HepG2 (cell line): ENCODE data around the gene DPH2. TPM values are rescaled to one million over a fixed set of nuclear protein-coding genes. Genes with fewer than 3 reads are reported as not detected.
A peak's percentile ranks its signal among the peaks of the same experiment; 100 is the strongest.

Experiments
- ATAC-seq: fragments of 200-7000 bp; cut with Tn5 transposase; 3 replicates; pipeline ENCODE4 v1.9.1; 2020; ENCODE audit warnings: mild to moderate bottlenecking, moderate library complexity
- BruUV-seq: library from RNA; stranded (reverse); fragments of 400-500 nt; replicated peaks from 2 replicates; lab custom pipeline; 2021; lab: Mats Ljungman, UMichigan
- CTCF ChIA-PET: fragments of 300-600 bp; formaldehyde crosslinking; extraction: SDS; loops from one replicate; lab custom pipeline; 2021; ENCODE audit warnings: low total read pairs, inconsistent platforms, low intra/inter-chr PET ratio; lab: Yijun Ruan, JAX
- POLR2A ChIA-PET: fragments of 350-600 bp; sonication (Branson Sonifier 250); formaldehyde crosslinking; loops from one replicate; lab custom pipeline; 2020; ENCODE audit warnings: antibody characterized with exemption, inconsistent platforms; lab: Yijun Ruan, JAX
- DNase-seq: peaks from one replicate; pipeline ENCODE4 v3.0.0-alpha.2; 2015; ENCODE audit warnings: low spot score
- FAIRE-seq: peaks from 3 replicates; lab custom pipeline; 2011; peaks lifted over from hg19 to GRCh38; lab: Jason Lieb, UNC
- H2AFZ ChIP-seq: one replicate; pipeline ENCODE4 v1.6.1; 2011; ENCODE audit warnings: low read length, inconsistent platforms
- H3K27ac ChIP-seq: fragments of 300-600 bp; 3 replicates; pipeline ENCODE4 v1.8.0; 2011; ENCODE audit warnings: mixed run types, mild to moderate bottlenecking, mixed read lengths, low read length, inconsistent platforms; ENCODE audit not compliant: insufficient read depth; ENCODE audit errors: extremely low read length
- H3K27me3 ChIP-seq, 2 experiments: fragments of 200-600 bp in 1 of 2; 2 replicates in 1 of 2; 3 replicates in 1 of 2; pipeline versions ENCODE4 v1.6.0 to v1.8.0; 2011; ENCODE audit warnings: low read length in 2 of 2, mild to moderate bottlenecking in 2 of 2, moderate library complexity in 2 of 2, inconsistent platforms in 1 of 2; ENCODE audit not compliant: insufficient read depth in 2 of 2, control insufficient read depth in 1 of 2
- H3K36me3 ChIP-seq, 2 experiments: fragments of 200-600 bp in 1 of 2; replicated peaks in 1 of 2; 2 replicates in 1 of 2; 3 replicates in 1 of 2; pipeline versions ENCODE4 v1.5.1 to v1.8.0; 2011; ENCODE audit warnings: low read length in 2 of 2, inconsistent platforms in 1 of 2; ENCODE audit not compliant: insufficient read depth in 2 of 2, control insufficient read depth in 1 of 2
- H3K4me1 ChIP-seq: 2 replicates; pipeline ENCODE4 v1.5.1; 2012; ENCODE audit warnings: low read length, inconsistent platforms; ENCODE audit not compliant: insufficient read depth
- H3K4me2 ChIP-seq: 2 replicates; pipeline ENCODE4 v1.6.0; 2011; ENCODE audit warnings: low read depth, low read length, inconsistent platforms
- H3K4me3 ChIP-seq, 3 experiments: fragments of 200-600 bp in 1 of 3; sonication (generic), shearing (Covaris generic) in 1 of 3; replicated peaks in 1 of 3; 2 replicates each; pipeline ENCODE4 v1.5.1; 2011 to 2016; ENCODE audit warnings: low read length in 3 of 3, inconsistent platforms in 2 of 3, low read depth in 2 of 3, mild to moderate bottlenecking in 2 of 3, control low read depth in 1 of 3, mixed read lengths in 1 of 3; ENCODE audit not compliant: insufficient read depth in 1 of 3
- H3K79me2 ChIP-seq: one replicate; pipeline ENCODE4 v1.6.1; 2011; ENCODE audit warnings: low read length, inconsistent platforms; ENCODE audit not compliant: insufficient read depth
- H3K9ac ChIP-seq: 2 replicates; pipeline ENCODE4 v1.6.0; 2011; ENCODE audit warnings: mild to moderate bottlenecking, low read depth, low read length, inconsistent platforms; ENCODE audit not compliant: insufficient read depth
- H3K9me3 ChIP-seq: 2 replicates; pipeline ENCODE4 v1.5.1; 2012; ENCODE audit warnings: mild to moderate bottlenecking, low read length
- H4K20me1 ChIP-seq: 2 replicates; pipeline ENCODE4 v1.6.0; 2011; ENCODE audit warnings: inconsistent platforms, mild to moderate bottlenecking, low read length, moderate library complexity; ENCODE audit not compliant: insufficient read depth
- BHLHE40 ChIP-seq: IDR thresholded peaks from 2 replicates; pipeline ENCODE4 v1.6.1; 2011; ENCODE audit warnings: low read length, improper control_type of control experiment
- CBFB ChIP-seq: sonication (generic); formaldehyde crosslinking; IDR thresholded peaks from 2 replicates; pipeline ENCODE4 v1.4.0; 2020; ENCODE audit warnings: missing genetic modification reagents
- HOXA7 ChIP-seq: sonication (generic); formaldehyde crosslinking; IDR thresholded peaks from 2 replicates; pipeline ENCODE4 v1.8.1; 2022; ENCODE audit warnings: mild to moderate bottlenecking, missing genetic modification reagents, moderate library complexity
- POLR2G ChIP-seq: fragments of 200-400 bp; formaldehyde crosslinking; IDR thresholded peaks from 2 replicates; pipeline ENCODE4 v1.6.1; 2018; ENCODE audit warnings: mild to moderate bottlenecking, low read depth, low read length, moderate library complexity
- RBM22 ChIP-seq: fragments of 200-400 bp; formaldehyde crosslinking; optimal IDR thresholded peaks from 2 replicates; pipeline ENCODE3; 2017; ENCODE audit warnings: mild to moderate bottlenecking, low read length, moderate library complexity
- ZGPAT ChIP-seq: IDR thresholded peaks from 2 replicates; pipeline ENCODE4 v1.6.1; 2016; ENCODE audit warnings: mild to moderate bottlenecking
- ZNF12 ChIP-seq: sonication (generic); formaldehyde crosslinking; IDR thresholded peaks from 2 replicates; pipeline ENCODE4 v1.5.0; 2020; ENCODE audit warnings: missing genetic modification reagents
- ZNF18 ChIP-seq: sonication (generic); formaldehyde crosslinking; IDR thresholded peaks from 2 replicates; pipeline ENCODE4 v1.8.0; 2022; ENCODE audit warnings: mild to moderate bottlenecking, missing genetic modification reagents; ENCODE audit not compliant: insufficient replicate concordance
- ZNF224 ChIP-seq: sonication (generic); formaldehyde crosslinking; IDR thresholded peaks from 2 replicates; pipeline ENCODE4 v1.5.0; 2020; ENCODE audit warnings: mild to moderate bottlenecking, missing genetic modification reagents
- ZNF557 ChIP-seq: sonication (generic); formaldehyde crosslinking; IDR thresholded peaks from 2 replicates; pipeline ENCODE4 v1.4.0; 2020; ENCODE audit warnings: missing genetic modification reagents
- ZNF570 ChIP-seq: sonication (generic); formaldehyde crosslinking; IDR thresholded peaks from 2 replicates; pipeline ENCODE4 v1.4.0; 2020; ENCODE audit warnings: mild to moderate bottlenecking, missing genetic modification reagents, borderline replicate concordance
- ZNF773 ChIP-seq: sonication (generic); formaldehyde crosslinking; IDR thresholded peaks from 2 replicates; pipeline ENCODE4 v1.4.0; 2020; ENCODE audit warnings: missing genetic modification reagents, borderline replicate concordance
- ZSCAN30 ChIP-seq: sonication (generic); formaldehyde crosslinking; IDR thresholded peaks from 2 replicates; pipeline ENCODE4 v1.5.0; 2020; ENCODE audit warnings: mild to moderate bottlenecking, missing genetic modification reagents
- WGBS: methylation state at CpG from one replicate; pipeline ENCODE4 v1.1.6; 2017; ENCODE audit warnings: low lambda C conversion rate; 5-methylcytosine and 5-hydroxymethylcytosine counted together
- in situ Hi-C: cut with HindIII; loops from 2 replicates; pipeline ENCODE4 v1.10.0; 2017; ENCODE audit warnings: low pct_unique_long_range_greater_than_20kb; ENCODE audit not compliant: extremely low pct_ligation_motif_present
- intact Hi-C: fragments of 100-400 bp; cut with micrococcal nuclease; formaldehyde crosslinking; loops from one replicate; pipeline ENCODE4 v1.10.0; 2022; ENCODE audit not compliant: unreplicated experiment
- polyA plus RNA-seq, 8 experiments: library from polyadenylated mRNA; depleted of rRNA in 3 of 8; stranded (reverse) in 7 of 8; unstranded in 1 of 8; fragments of >200 nt; fragmentation: Illumina TruSeq in 4 of 8; extraction: Trizol in 4 of 8; gene quantifications; 2 replicates each; pipeline versions ENCODE4 v1.2.1 to v1.2.3, GENCODE V29; 2011 to 2016; ENCODE audit warnings: low read depth in 4 of 8, missing spikeins in 1 of 8, mixed read lengths in 1 of 8; ENCODE audit not compliant: insufficient read depth in 1 of 8
- total RNA-seq, 5 experiments: library from RNA; depleted of rRNA; stranded (reverse); fragments of >200 nt; fragmentation: Illumina TruSeq; extraction: Trizol; gene quantifications; 2 replicates each; pipeline ENCODE4 v1.2.3, GENCODE V29; 2016; ENCODE audit warnings: low read depth in 1 of 5
- TF ChIP-seq, protein P1 (sequence below): sonication (generic); formaldehyde crosslinking; IDR thresholded peaks from 2 replicates; pipeline ENCODE4 v1.5.0; 2020; ENCODE audit warnings: mild to moderate bottlenecking, missing genetic modification reagents, borderline replicate concordance
- TF ChIP-seq, protein P2 (sequence below): sonication (generic); formaldehyde crosslinking; IDR thresholded peaks from 2 replicates; pipeline ENCODE4 v1.8.0; 2023; ENCODE audit warnings: mild to moderate bottlenecking, missing genetic modification reagents

DPH2 gene
- total and polyA plus RNA-seq, 2 of the 13 experiments (the other 11 are each of a cell fraction or from before 2014, with no cell fraction given), result 32.2 to 38.3 TPM

DNA sequence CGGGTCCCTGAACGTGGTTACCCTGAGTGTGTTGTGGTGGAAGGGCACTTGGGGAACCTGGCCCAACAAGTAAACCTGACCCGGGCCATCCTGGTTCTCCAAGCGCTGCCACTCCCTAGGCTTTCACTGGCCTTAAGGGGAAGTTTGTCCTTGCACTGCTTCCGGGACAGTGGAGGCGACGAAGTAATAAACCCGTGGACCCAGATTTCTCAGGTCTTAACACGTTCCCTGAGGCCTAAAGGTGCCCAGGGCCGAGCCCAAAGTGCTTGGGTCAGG lies 21.3 kb downstream of the DPH2 start:
- CTCF ChIA-PET, result no interaction called here
- peaks cover 0 to 1% of the 10 kb centered on the region in 2 experiments; a peak in 1 of 5 replicates for H3K36me3 ChIP-seq
- H3K27me3 ChIP-seq, result no peaks in the 10 kb centered on the region
- H3K27ac ChIP-seq, result peak overlapping the region; percentile 54
- DNase-seq (no peak), ATAC-seq (no peak), FAIRE-seq (no peak)
- POLR2A ChIA-PET, result interaction anchor here (0.8 to 0.9 kb wide), 2 partner anchors 16 to 40 kb away, joined by 3 to 4 read pairs; partner anchors contain the start of genes ATP6V0B and SLC6A9
- H4K20me1 ChIP-seq, result no peaks in the 10 kb centered on the region
- H3K4me1 ChIP-seq, result peaks cover 62% of the 10 kb centered on the region
- H3K79me2 ChIP-seq, result no peaks in the 10 kb centered on the region
- 0% methylated on average over 4 of the region's 10 CpGs for WGBS
- peak overlapping the region; percentile 52 to 77 (median 75) for H3K4me3 ChIP-seq
- no peaks in the 10 kb centered on the region for H3K9me3 ChIP-seq
- intact Hi-C loops, result no loop called here
- no TSS peak for BruUV-seq
- in situ Hi-C loops, result no loop called here
- H2AFZ ChIP-seq, result no peak overlapping the region
- H3K9ac ChIP-seq, result peak overlapping the region; percentile 56
- H3K4me2 ChIP-seq, result peak overlapping the region; percentile 89
- TF ChIP-seq ZNF557 (0 out of 2 replicates have a peak, but pooled peaks have one; percentile 5), ZSCAN30 (peak; percentile 41; the same call in 1 of the 2 replicates), ZGPAT (0 out of 2 replicates have a peak, but pooled peaks have one; percentile 41), BHLHE40 (no peak), ZNF224 (CRISPR knock-in tag) (peak; percentile 42; the same call in 1 of the 2 replicates), ZNF570 (no peak), CBFB (CRISPR knock-in tag) (0 out of 2 replicates have a peak, but pooled peaks have one; percentile 5), POLR2G (peak; percentile 69; the same call in 1 of the 2 replicates), ZNF773 (CRISPR knock-in tag) (no peak), HOXA7 (CRISPR knock-in tag) (no peak), ZNF18 (CRISPR knock-in tag) (peak; percentile 41), RBM22 (peak; percentile 71), ZNF12 (CRISPR knock-in tag) (0 out of 2 replicates have a peak, but pooled peaks have one; percentile 40)
- TF ChIP-seq, protein P1, sequence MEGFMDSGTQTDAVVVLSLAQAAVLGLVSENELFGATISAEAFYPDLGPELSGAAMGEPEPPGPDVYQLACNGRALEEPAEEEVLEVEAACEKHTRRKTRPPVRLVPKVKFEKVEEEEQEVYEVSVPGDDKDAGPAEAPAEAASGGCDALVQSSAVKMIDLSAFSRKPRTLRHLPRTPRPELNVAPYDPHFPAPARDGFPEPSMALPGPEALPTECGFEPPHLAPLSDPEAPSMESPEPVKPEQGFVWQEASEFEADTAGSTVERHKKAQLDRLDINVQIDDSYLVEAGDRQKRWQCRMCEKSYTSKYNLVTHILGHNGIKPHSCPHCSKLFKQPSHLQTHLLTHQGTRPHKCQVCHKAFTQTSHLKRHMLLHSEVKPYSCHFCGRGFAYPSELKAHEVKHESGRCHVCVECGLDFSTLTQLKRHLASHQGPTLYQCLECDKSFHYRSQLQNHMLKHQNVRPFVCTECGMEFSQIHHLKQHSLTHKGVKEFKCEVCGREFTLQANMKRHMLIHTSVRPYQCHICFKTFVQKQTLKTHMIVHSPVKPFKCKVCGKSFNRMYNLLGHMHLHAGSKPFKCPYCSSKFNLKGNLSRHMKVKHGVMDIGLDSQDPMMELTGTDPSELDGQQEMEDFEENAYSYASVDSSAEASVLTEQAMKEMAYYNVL, result 0 out of 2 replicates have a peak, but pooled peaks have one; percentile 5
- TF ChIP-seq, protein P2, sequence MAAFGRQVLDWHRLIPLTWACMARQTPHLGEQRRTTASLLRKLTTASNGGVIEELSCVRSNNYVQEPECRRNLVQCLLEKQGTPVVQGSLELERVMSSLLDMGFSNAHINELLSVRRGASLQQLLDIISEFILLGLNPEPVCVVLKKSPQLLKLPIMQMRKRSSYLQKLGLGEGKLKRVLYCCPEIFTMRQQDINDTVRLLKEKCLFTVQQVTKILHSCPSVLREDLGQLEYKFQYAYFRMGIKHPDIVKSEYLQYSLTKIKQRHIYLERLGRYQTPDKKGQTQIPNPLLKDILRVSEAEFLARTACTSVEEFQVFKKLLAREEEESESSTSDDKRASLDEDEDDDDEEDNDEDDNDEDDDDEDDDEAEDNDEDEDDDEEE, result 0 out of 2 replicates have a peak, but pooled peaks have one; percentile 3
